ENCODE results near the gene CDKAL1.
A peak's percentile ranks its signal among the peaks of the same experiment; 100 is the strongest.

CDKAL1 gene

DNA sequence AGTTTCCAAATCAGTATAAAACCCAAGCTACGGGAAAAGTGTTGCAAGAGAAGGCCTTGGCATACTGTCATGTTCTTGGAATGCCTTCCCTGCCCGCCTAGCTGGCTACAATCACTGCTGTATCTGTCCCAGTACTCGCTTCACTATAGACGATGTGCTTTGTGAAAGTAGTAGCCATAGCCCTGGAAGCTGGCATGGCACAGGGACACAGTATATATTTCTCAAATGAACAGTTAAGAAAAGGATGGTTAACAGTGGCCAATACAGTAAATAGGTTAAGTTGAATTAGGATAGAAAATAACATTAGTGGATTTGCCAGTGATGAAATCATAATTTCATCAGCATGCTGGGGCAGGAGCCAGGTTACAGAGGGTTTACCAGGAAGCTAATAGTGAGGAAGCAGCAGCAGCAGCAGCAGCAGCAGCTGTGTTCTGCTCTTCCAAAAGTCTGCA, 499.3 kb downstream of the CDKAL1 start:
- peaks cover 20% of the 10 kb centered on the region for H3K4me1 ChIP-seq (ENCODE audit: low read length)
- H3K27me3 ChIP-seq (ENCODE audit: low read depth, low read length), result no peaks in the 10 kb centered on the region
- no peaks in the 10 kb centered on the region for H3K9me3 ChIP-seq (ENCODE audit: insufficient read depth, low read length)
- H4K20me1 ChIP-seq (ENCODE audit: insufficient read depth, low read length), result no peaks in the 10 kb centered on the region
- TF ChIP-seq, protein P1, sequence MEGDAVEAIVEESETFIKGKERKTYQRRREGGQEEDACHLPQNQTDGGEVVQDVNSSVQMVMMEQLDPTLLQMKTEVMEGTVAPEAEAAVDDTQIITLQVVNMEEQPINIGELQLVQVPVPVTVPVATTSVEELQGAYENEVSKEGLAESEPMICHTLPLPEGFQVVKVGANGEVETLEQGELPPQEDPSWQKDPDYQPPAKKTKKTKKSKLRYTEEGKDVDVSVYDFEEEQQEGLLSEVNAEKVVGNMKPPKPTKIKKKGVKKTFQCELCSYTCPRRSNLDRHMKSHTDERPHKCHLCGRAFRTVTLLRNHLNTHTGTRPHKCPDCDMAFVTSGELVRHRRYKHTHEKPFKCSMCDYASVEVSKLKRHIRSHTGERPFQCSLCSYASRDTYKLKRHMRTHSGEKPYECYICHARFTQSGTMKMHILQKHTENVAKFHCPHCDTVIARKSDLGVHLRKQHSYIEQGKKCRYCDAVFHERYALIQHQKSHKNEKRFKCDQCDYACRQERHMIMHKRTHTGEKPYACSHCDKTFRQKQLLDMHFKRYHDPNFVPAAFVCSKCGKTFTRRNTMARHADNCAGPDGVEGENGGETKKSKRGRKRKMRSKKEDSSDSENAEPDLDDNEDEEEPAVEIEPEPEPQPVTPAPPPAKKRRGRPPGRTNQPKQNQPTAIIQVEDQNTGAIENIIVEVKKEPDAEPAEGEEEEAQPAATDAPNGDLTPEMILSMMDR (IDR thresholded peaks at IDR 0.05; ENCODE audit: low read depth, low read length), result no peak
- TF ChIP-seq EZH2phosphoT487 (IDR thresholded peaks at IDR 0.05; ENCODE audit: low read depth), result no peak
- no peak overlapping the region for H3K27ac ChIP-seq (ENCODE audit: low read length)
- H2AFZ ChIP-seq (ENCODE audit: low read depth, low read length), result no peak overlapping the region
- no peak overlapping the region for H3K9ac ChIP-seq (ENCODE audit: low read length)
- no peak overlapping the region for H3K4me2 ChIP-seq (ENCODE audit: low read length)
- H3K36me3 ChIP-seq (replicated peaks; ENCODE audit: low read depth, low read length), result no peaks in the 10 kb centered on the region
- no peaks in the 10 kb centered on the region for H3K79me2 ChIP-seq (ENCODE audit: low read length)
- no peak overlapping the region for H3K4me3 ChIP-seq (ENCODE audit: low read length)

DNA sequence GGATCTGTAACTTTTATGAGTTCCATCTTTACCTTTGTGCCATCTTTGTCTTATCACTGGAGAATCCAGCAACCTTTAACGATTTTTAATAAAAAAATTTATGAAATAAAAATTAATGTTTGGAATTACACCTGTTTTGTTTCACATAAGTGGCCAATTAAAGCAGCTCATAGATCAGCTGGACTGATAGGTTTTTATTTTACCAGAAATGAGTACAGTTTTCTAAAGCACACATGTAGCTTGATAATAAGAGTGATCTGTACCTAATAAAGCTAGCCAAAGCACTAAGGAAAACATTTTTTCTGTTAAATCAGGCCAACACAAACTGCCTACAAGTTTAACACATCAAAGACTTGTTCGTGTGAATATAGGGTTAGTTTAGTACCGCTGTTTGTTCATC, 500.1 kb downstream of the CDKAL1 start:
- H2AFZ ChIP-seq (ENCODE audit: low read depth, low read length), result no peak overlapping the region
- no peaks in the 10 kb centered on the region for H3K36me3 ChIP-seq (replicated peaks; ENCODE audit: low read depth, low read length)
- TF ChIP-seq, protein P1 (IDR thresholded peaks at IDR 0.05; ENCODE audit: low read depth, low read length), result no peak
- TF ChIP-seq EZH2phosphoT487 (IDR thresholded peaks at IDR 0.05; ENCODE audit: low read depth), result no peak
- no peaks in the 10 kb centered on the region for H3K27me3 ChIP-seq (ENCODE audit: low read depth, low read length)
- H3K27ac ChIP-seq (ENCODE audit: low read length), result no peak overlapping the region
- H3K4me3 ChIP-seq (ENCODE audit: low read length), result no peak overlapping the region
- no peaks in the 10 kb centered on the region for H3K9me3 ChIP-seq (ENCODE audit: insufficient read depth, low read length)
- no peaks in the 10 kb centered on the region for H3K79me2 ChIP-seq (ENCODE audit: low read length)
- no peaks in the 10 kb centered on the region for H4K20me1 ChIP-seq (ENCODE audit: insufficient read depth, low read length)
- no peak overlapping the region for H3K4me2 ChIP-seq (ENCODE audit: low read length)
- no peak overlapping the region for H3K9ac ChIP-seq (ENCODE audit: low read length)
- peaks cover 20% of the 10 kb centered on the region for H3K4me1 ChIP-seq (ENCODE audit: low read length)

DNA sequence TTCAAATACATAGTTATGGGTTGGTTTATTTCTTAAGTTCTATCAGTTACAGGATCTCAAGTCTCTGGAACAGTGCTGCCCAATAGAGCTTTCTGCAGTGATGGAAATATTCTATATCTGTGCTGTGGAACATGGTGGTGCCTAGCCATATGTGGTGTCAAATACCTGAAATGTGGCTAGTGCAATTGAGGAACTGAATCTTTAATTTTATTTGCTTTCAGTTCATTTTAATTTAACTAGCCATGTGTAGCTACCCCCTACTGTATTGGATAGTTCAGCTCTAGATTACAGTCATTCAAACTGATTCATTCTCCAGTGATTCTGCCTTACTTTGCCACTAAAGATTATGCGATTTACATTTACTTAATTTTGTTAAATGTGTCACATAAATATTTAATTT, 503.2 kb downstream of the CDKAL1 start:
- H3K4me2 ChIP-seq (ENCODE audit: low read length), result peak overlapping the region; percentile 45
- H3K36me3 ChIP-seq (replicated peaks; ENCODE audit: low read depth, low read length), result no peaks in the 10 kb centered on the region
- H3K9ac ChIP-seq (ENCODE audit: low read length), result no peak overlapping the region
- H4K20me1 ChIP-seq (ENCODE audit: insufficient read depth, low read length), result no peaks in the 10 kb centered on the region
- no peaks in the 10 kb centered on the region for H3K27me3 ChIP-seq (ENCODE audit: low read depth, low read length)
- H2AFZ ChIP-seq (ENCODE audit: low read depth, low read length), result no peak overlapping the region
- peaks cover 17% of the 10 kb centered on the region for H3K4me1 ChIP-seq (ENCODE audit: low read length)
- H3K9me3 ChIP-seq (ENCODE audit: insufficient read depth, low read length), result no peaks in the 10 kb centered on the region
- H3K4me3 ChIP-seq (ENCODE audit: low read length), result no peak overlapping the region
- H3K79me2 ChIP-seq (ENCODE audit: low read length), result no peaks in the 10 kb centered on the region
- no peak overlapping the region for H3K27ac ChIP-seq (ENCODE audit: low read length)
- TF ChIP-seq EZH2phosphoT487 (IDR thresholded peaks at IDR 0.05; ENCODE audit: low read depth), result no peak
- TF ChIP-seq, protein P1 (IDR thresholded peaks at IDR 0.05; ENCODE audit: low read depth, low read length), result no peak

DNA sequence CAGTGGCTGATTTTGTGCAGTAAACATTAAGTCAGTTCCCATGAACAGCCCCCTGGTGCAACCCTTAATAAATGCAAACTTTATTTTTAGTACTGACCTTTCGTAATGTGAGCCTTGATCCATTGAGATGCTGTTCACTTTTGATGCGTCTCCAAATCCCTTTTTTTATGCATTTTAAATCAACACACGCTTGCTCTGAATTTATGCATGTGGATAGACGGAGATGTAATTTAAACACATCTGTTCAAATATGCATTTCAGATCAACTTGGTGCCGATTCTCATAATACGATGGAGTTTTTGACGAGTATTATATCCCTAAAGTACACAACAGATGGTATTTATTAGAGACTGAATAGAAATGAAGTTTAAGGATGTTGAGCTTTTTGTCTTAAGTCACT, 505.7 kb downstream of the CDKAL1 start:
- no peak overlapping the region for H3K27ac ChIP-seq (ENCODE audit: low read length)
- H3K9ac ChIP-seq (ENCODE audit: low read length), result no peak overlapping the region
- no peak for TF ChIP-seq EZH2phosphoT487 (IDR thresholded peaks at IDR 0.05; ENCODE audit: low read depth)
- TF ChIP-seq, protein P1 (IDR thresholded peaks at IDR 0.05; ENCODE audit: low read depth, low read length), result no peak

More for the DNA sequence above, 505.7 kb downstream of the CDKAL1 start:
- H3K4me3 ChIP-seq (ENCODE audit: low read length), result no peak overlapping the region
- no peaks in the 10 kb centered on the region for H3K79me2 ChIP-seq (ENCODE audit: low read length)
- H3K4me1 ChIP-seq (ENCODE audit: low read length), result peaks cover 17% of the 10 kb centered on the region
- H3K9me3 ChIP-seq (ENCODE audit: insufficient read depth, low read length), result no peaks in the 10 kb centered on the region
- H3K36me3 ChIP-seq (replicated peaks; ENCODE audit: low read depth, low read length), result no peaks in the 10 kb centered on the region
- no peaks in the 10 kb centered on the region for H3K27me3 ChIP-seq (ENCODE audit: low read depth, low read length)
- no peak overlapping the region for H3K4me2 ChIP-seq (ENCODE audit: low read length)
- no peaks in the 10 kb centered on the region for H4K20me1 ChIP-seq (ENCODE audit: insufficient read depth, low read length)
- no peak overlapping the region for H2AFZ ChIP-seq (ENCODE audit: low read depth, low read length)
